ENCODE results near the gene HSPA2.
A peak's percentile ranks its signal among the peaks of the same experiment; 100 is the strongest.

HSPA2 gene

DNA sequence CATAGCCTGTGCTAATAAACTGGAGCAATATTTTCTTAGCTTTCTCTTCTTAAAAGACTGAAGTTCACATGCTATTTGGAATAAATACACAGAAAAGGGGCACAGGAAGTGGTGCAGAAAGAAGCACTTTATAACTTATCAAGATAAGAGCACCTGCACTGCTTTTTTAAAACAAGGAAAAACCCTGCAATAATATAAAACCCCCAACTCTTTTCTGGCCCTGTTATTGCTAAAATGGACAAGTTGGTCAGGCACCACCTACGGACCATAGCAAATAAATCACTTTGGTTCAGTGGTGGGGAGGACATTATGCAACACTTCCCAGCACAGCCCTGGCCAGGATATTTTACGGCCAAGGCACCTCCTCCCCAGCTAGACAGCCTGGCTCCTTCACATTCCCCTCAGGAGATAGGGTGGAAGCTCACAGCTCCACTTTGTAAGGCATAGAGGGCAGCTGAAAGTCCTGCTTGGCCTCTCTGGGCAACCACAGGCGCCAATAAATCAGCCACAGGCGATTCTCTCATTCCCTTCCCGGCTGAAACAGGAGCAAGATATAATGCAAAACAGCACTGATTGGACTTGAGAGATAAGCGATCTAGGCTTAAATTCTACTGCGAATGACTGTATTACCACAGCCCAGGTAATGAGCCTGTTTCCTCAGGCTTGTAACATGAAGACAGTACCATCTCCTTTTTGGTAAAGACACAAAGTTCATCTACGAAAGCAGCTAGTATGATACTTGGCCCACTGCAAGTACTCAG is 39.0 kb upstream of the HSPA2 start:
- TF ChIP-seq, protein P1, sequence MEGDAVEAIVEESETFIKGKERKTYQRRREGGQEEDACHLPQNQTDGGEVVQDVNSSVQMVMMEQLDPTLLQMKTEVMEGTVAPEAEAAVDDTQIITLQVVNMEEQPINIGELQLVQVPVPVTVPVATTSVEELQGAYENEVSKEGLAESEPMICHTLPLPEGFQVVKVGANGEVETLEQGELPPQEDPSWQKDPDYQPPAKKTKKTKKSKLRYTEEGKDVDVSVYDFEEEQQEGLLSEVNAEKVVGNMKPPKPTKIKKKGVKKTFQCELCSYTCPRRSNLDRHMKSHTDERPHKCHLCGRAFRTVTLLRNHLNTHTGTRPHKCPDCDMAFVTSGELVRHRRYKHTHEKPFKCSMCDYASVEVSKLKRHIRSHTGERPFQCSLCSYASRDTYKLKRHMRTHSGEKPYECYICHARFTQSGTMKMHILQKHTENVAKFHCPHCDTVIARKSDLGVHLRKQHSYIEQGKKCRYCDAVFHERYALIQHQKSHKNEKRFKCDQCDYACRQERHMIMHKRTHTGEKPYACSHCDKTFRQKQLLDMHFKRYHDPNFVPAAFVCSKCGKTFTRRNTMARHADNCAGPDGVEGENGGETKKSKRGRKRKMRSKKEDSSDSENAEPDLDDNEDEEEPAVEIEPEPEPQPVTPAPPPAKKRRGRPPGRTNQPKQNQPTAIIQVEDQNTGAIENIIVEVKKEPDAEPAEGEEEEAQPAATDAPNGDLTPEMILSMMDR (IDR thresholded peaks at IDR 0.05; ENCODE audit: low read depth, low read length, missing control alignments), result no peak
- DNase-seq (ENCODE audit: extremely low read depth, low read depth), result no peak
- H3K4me3 ChIP-seq (replicated peaks; ENCODE audit: low read depth, low read length), result peak overlapping the region; percentile 84

- no peak for DNase-seq (ENCODE audit: extremely low read depth, low read depth)
- TF ChIP-seq, protein P1 (IDR thresholded peaks at IDR 0.05; ENCODE audit: low read depth, low read length, missing control alignments), result no peak
- peak overlapping the region; percentile 84 for H3K4me3 ChIP-seq (replicated peaks; ENCODE audit: low read depth, low read length)
These were observed 38.1 kb upstream of the HSPA2 start for GRCh38 chr14:64502456-64502855.

DNA sequence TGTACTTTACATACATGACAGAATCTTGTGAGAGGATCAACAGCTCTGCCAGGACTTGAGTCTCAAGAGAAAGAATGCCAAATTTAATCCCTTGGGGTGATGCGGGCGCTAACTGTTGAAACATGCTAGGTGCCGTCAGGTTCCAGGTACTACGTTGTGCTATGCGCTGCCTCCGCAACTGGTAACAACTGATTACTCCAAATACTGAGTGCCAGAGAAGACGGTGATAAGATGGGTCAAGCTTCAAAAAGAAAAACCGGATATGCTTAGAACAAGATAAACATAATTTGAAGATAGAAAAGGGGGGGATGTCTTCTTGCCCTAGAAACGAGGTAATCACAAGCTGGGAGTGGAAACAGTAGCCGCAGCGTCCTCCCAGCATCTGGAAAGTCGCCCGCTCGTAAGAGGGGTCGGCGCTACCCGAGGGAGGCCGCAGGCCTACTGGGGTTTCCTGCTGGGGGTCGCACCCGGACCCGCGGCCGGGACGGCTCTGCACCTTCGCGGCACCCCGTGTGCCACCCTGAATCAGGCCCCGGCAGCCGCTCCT is 37.6 kb upstream of the HSPA2 start:
- no peak for DNase-seq (ENCODE audit: extremely low read depth, low read depth)
- TF ChIP-seq, protein P1 (IDR thresholded peaks at IDR 0.05; ENCODE audit: low read depth, low read length, missing control alignments), result no peak
- H3K4me3 ChIP-seq (replicated peaks; ENCODE audit: low read depth, low read length), result peak overlapping the region; percentile 84

DNA sequence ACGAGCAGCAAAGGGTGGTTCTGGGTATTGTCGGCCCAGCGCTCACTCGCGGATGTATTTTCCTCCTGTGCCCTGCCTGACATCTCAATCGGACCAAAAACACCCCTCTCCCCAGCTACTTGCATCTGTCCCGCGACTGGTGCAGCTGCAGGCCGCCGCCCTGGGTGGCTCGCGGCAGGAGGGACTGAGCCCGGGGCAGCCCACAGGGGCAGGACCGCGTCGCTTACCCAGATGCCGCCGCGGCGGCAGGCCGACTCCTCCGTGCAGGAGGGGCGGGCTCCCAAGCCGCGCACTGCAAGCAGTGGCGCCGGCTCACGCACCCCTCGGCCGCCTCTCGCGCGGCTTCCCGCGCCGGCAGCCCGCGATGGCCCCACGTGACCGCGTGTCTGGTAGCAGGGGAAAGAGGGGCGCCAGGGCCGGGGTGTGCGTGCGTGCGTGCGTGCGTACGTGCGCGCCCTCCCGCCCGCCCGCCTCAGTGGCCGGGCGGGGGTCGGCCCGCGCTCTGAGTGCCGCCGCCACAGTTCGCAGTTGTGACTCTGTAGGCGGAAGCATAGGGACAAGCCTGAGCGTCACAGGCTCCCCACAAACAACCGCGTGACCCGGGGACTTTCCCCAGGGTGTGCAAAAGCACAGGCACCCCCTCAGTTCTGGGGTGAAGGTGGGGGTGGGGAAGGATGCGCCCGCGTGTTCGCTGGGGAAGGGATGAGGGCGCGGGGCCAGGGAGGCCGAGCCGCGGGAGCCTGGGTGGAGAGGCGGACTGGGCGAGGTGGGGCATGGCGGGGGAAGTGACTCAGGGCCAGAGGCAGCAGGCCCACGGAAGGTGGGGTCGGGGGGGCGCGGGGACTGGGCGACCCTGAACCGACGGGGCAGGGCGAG is 36.9 kb upstream of the HSPA2 start, which contains the start of gene ZBTB25:
Gene ZBTB25 (minus strand): TSS at position 405 of the 876 bp plus-strand sequence. CDS start 13,305 bp downstream, outside the sequence.
- TF ChIP-seq, protein P1 (IDR thresholded peaks at IDR 0.05; ENCODE audit: low read depth, low read length, missing control alignments), result no peak
- DNase-seq (ENCODE audit: extremely low read depth, low read depth), result no peak
- peak within 1 kb of the TSS; percentile 84 for H3K4me3 ChIP-seq (replicated peaks; ENCODE audit: low read depth, low read length)

GRCh38 chr14:64504310-64504896 is 36.1 kb upstream of the HSPA2 start, which contains the start of gene ZBTB1:
ZBTB1 (plus strand) TSS chr14:64504770; CDS start chr14:64521505, 16,735 bp downstream.
- TF ChIP-seq, protein P1 (IDR thresholded peaks at IDR 0.05; ENCODE audit: low read depth, low read length, missing control alignments), result no peak
- DNase-seq (ENCODE audit: extremely low read depth, low read depth), result peak; percentile 52
- H3K4me3 ChIP-seq (replicated peaks; ENCODE audit: low read depth, low read length), result peak within 1 kb of the TSS; percentile 84
